ENCODE results near the gene ERF.

ERF gene

GRCh38 chr19:42216653-42217519 lies 38.0 kb downstream of the ERF start:
- DNase-seq (ENCODE audit: low read depth in 2 of 2), result no peak

- no peak for DNase-seq (ENCODE audit: low read depth in 2 of 2)
Observed at GRCh38 chr19:42214810-42215485, 40.0 kb downstream of the ERF start.

GRCh38 chr19:42212886-42213285 lies 42.0 kb downstream of the ERF start:
- no peak for DNase-seq (ENCODE audit: low read depth in 2 of 2)

GRCh38 chr19:42208612-42209011 lies 46.3 kb downstream of the ERF start:
- no peak for DNase-seq (ENCODE audit: low read depth in 2 of 2)

- no peak for DNase-seq (ENCODE audit: low read depth in 2 of 2)
Observed at GRCh38 chr19:42207767-42208271, 47.1 kb downstream of the ERF start.

- DNase-seq (ENCODE audit: low read depth in 2 of 2), result no peak
Observed at GRCh38 chr19:42206871-42207755, 47.8 kb downstream of the ERF start.

- DNase-seq (ENCODE audit: low read depth in 2 of 2), result no peak
Observed at GRCh38 chr19:42204664-42205063, 50.3 kb downstream of the ERF start.

- DNase-seq (ENCODE audit: low read depth in 2 of 2), result no peak
Observed at GRCh38 chr19:42203700-42204099, 51.2 kb downstream of the ERF start.

- no peak for DNase-seq (ENCODE audit: low read depth in 2 of 2)
Observed at GRCh38 chr19:42202290-42202880, 52.5 kb downstream of the ERF start.

GRCh38 chr19:42201489-42202289 lies 53.2 kb downstream of the ERF start:
- no peak for DNase-seq (ENCODE audit: low read depth in 2 of 2)

- DNase-seq (ENCODE audit: low read depth in 2 of 2), result no peak
Observed at GRCh38 chr19:42200116-42200715, 54.7 kb downstream of the ERF start.

GRCh38 chr19:42199440-42200115 lies 55.4 kb downstream of the ERF start:
- no peak for DNase-seq (ENCODE audit: low read depth in 2 of 2)

GRCh38 chr19:42198676-42199439 lies 56.1 kb downstream of the ERF start:
- peak; percentile 57 to 58 for DNase-seq (ENCODE audit: low read depth in 2 of 2)
